ENCODE results near the gene KRTAP10-7.

The KRTAP10-7 gene

DNA sequence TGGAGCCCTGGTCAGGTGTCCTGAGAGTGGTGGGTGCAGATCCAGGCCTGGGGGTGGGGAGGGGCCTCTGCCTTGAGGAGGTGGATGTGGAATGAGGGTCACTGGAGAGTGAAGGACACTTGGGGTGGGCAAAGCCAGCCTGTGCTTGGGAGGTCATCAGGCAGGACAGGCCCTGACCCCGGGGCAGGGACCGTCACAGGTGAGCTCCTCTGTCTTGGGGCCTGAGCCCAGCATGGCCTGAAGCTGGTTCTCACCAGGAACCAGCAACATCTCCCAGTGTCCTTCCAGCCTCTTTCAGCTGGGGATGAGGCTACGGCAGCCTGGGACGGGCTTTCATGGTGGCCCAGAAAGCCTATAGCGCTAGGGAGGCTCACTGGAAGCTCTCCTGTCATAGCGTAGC lies 48.3 kb upstream of the KRTAP10-7 start:
- H2AFZ ChIP-seq (ENCODE audit: low read length), result no peak overlapping the region
- H3F3A ChIP-seq (ENCODE audit: insufficient read depth, low read length), result no peaks in the 10 kb centered on the region
- H3K4me1 ChIP-seq (ENCODE audit: low read length), result no peaks in the 10 kb centered on the region
- H3K9ac ChIP-seq (ENCODE audit: low read length), result no peak overlapping the region
- no peaks in the 10 kb centered on the region for H3K9me3 ChIP-seq (replicated peaks; ENCODE audit: insufficient read depth, low read length)
- H4K20me1 ChIP-seq (ENCODE audit: insufficient read depth, low read length), result no peaks in the 10 kb centered on the region
- H3K27ac ChIP-seq (ENCODE audit: low read length), result no peak overlapping the region
- no peak for DNase-seq
- TF ChIP-seq, protein P1, sequence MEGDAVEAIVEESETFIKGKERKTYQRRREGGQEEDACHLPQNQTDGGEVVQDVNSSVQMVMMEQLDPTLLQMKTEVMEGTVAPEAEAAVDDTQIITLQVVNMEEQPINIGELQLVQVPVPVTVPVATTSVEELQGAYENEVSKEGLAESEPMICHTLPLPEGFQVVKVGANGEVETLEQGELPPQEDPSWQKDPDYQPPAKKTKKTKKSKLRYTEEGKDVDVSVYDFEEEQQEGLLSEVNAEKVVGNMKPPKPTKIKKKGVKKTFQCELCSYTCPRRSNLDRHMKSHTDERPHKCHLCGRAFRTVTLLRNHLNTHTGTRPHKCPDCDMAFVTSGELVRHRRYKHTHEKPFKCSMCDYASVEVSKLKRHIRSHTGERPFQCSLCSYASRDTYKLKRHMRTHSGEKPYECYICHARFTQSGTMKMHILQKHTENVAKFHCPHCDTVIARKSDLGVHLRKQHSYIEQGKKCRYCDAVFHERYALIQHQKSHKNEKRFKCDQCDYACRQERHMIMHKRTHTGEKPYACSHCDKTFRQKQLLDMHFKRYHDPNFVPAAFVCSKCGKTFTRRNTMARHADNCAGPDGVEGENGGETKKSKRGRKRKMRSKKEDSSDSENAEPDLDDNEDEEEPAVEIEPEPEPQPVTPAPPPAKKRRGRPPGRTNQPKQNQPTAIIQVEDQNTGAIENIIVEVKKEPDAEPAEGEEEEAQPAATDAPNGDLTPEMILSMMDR (IDR thresholded peaks at IDR 0.05; ENCODE audit: low read length), result no peak
- TF ChIP-seq EZH2phosphoT487 (IDR thresholded peaks at IDR 0.05; ENCODE audit: low read length), result no peak
- no peak for TF ChIP-seq EZH2 (optimal IDR thresholded peaks at IDR 0.05; ENCODE audit: low read depth, low read length)
- H3K79me2 ChIP-seq (ENCODE audit: low read length), result no peaks in the 10 kb centered on the region
- H3K9me2 ChIP-seq (replicated peaks; ENCODE audit: insufficient read depth, low read length), result no peaks in the 10 kb centered on the region
- peaks cover 98% of the 10 kb centered on the region for H3K27me3 ChIP-seq (replicated peaks; ENCODE audit: insufficient read depth, low read length)
- H3K4me2 ChIP-seq (ENCODE audit: low read depth, low read length), result no peak overlapping the region
- H3K36me3 ChIP-seq (replicated peaks; ENCODE audit: insufficient read depth, low read length), result no peaks in the 10 kb centered on the region
- H3K4me3 ChIP-seq (ENCODE audit: low read length), result no peak overlapping the region

DNA sequence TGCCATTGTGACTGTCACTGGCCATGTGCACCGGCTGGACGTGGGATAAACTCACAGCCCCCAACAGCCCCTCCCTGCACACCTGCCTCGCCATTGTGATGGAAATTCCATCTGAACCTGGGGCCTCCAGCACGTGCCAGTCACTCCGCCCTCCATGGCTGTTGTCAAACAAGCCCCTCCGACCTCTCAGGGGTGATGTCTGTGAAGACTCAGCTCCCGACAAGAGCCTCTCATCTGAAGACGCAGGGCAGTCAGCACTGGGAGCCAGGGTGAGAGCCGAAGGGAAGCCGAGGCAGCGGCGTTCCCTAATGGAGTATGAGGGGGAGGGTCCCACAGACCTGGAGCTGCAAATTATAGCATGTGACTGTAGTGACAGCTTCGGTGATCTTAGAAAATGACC lies 47.7 kb upstream of the KRTAP10-7 start:
- Histone ChIP-seq H3K4me3 (ENCODE audit: low read length) (no peak overlapping the region), H3K36me3 (replicated peaks; ENCODE audit: insufficient read depth, low read length) (no peaks in the 10 kb centered on the region), H3K9me2 (replicated peaks; ENCODE audit: insufficient read depth, low read length) (no peaks in the 10 kb centered on the region), H3K4me2 (ENCODE audit: low read depth, low read length) (no peak overlapping the region), H3K79me2 (ENCODE audit: low read length) (no peaks in the 10 kb centered on the region), H3K9me3 (replicated peaks; ENCODE audit: insufficient read depth, low read length) (no peaks in the 10 kb centered on the region), H2AFZ (ENCODE audit: low read length) (no peak overlapping the region), H3K27me3 (replicated peaks; ENCODE audit: insufficient read depth, low read length) (peaks cover 98% of the 10 kb centered on the region), H3K4me1 (ENCODE audit: low read length) (no peaks in the 10 kb centered on the region), H3K27ac (ENCODE audit: low read length) (no peak overlapping the region), H3F3A (ENCODE audit: insufficient read depth, low read length) (no peaks in the 10 kb centered on the region), H3K9ac (ENCODE audit: low read length) (no peak overlapping the region), H4K20me1 (ENCODE audit: insufficient read depth, low read length) (no peaks in the 10 kb centered on the region)
- DNase-seq, result no peak
- no peak for TF ChIP-seq EZH2phosphoT487 (IDR thresholded peaks at IDR 0.05; ENCODE audit: low read length)
- peak; percentile 46 for TF ChIP-seq EZH2 (optimal IDR thresholded peaks at IDR 0.05; ENCODE audit: low read depth, low read length)

DNA sequence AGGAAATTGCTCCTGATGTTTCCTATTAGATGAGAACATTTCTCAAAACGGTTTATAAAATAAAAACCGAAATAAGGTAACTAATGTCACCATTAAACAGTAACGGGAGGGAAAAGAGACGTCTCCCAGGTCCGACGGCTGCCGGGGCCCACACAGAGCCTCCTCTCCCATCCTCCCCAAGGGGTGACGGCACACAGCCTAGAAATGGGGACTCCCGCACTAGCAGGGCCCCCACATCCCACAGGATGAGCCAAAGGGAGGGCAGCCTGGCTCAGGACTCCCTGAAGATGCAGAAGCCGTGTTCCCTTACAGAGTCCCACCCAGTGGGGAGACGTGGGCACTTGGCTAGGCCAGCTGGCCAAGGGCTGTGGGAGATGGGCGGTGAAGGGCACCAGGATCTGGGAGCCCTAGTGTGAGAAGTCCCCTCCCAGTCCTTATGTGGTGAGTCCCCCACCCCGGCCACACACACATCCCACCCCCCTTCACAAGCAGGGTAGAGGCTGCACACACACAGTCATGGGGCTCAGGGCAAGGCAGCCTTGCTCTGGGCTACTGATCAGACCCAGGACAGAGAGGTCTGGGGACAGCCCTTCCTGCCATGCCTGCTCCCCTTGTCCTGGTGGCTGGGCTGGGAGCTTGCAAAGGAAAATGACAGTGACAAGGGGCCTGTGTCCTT lies 45.1 kb upstream of the KRTAP10-7 start:
- DNase-seq, result no peak
- Histone ChIP-seq H3K27me3 (replicated peaks; ENCODE audit: insufficient read depth, low read length) (peaks cover 98% of the 10 kb centered on the region), H3F3A (ENCODE audit: insufficient read depth, low read length) (no peaks in the 10 kb centered on the region), H3K36me3 (replicated peaks; ENCODE audit: insufficient read depth, low read length) (no peaks in the 10 kb centered on the region), H3K4me3 (ENCODE audit: low read length) (no peak overlapping the region), H3K9me2 (replicated peaks; ENCODE audit: insufficient read depth, low read length) (no peaks in the 10 kb centered on the region), H3K4me2 (ENCODE audit: low read depth, low read length) (no peak overlapping the region), H2AFZ (ENCODE audit: low read length) (no peak overlapping the region), H3K9me3 (replicated peaks; ENCODE audit: insufficient read depth, low read length) (no peaks in the 10 kb centered on the region), H3K4me1 (ENCODE audit: low read length) (no peaks in the 10 kb centered on the region), H4K20me1 (ENCODE audit: insufficient read depth, low read length) (no peaks in the 10 kb centered on the region), H3K27ac (ENCODE audit: low read length) (no peak overlapping the region), H3K79me2 (ENCODE audit: low read length) (no peaks in the 10 kb centered on the region), H3K9ac (ENCODE audit: low read length) (no peak overlapping the region)
- no peak for TF ChIP-seq EZH2 (optimal IDR thresholded peaks at IDR 0.05; ENCODE audit: low read depth, low read length)
- TF ChIP-seq, protein P1 (IDR thresholded peaks at IDR 0.05; ENCODE audit: low read length), result no peak
- TF ChIP-seq EZH2phosphoT487 (IDR thresholded peaks at IDR 0.05; ENCODE audit: low read length), result no peak

DNA sequence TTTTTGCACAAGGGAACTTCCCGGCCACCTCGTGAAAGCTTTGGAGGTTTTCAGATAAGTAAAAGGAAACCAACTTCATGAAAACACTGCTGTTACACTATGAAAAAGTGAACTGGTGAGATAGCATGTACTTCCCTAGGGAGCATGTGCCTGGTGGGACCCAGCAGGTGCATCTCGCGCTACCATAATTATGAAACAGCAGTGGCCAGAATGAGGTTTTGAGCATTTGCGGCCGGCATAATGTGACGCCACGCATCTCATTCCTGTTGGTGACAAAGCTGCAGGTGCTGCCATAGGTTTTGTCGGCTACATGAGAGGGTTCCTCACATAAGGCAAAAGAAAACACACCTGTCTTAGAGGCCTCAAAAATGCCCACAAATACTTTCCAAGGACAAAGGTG lies 43.5 kb upstream of the KRTAP10-7 start:
- no peak overlapping the region for H3K9ac ChIP-seq (ENCODE audit: low read length)
- H2AFZ ChIP-seq (ENCODE audit: low read length), result no peak overlapping the region
- no peak for DNase-seq
- no peaks in the 10 kb centered on the region for H3K9me2 ChIP-seq (replicated peaks; ENCODE audit: insufficient read depth, low read length)
- no peak overlapping the region for H3K27ac ChIP-seq (ENCODE audit: low read length)
- H3K4me3 ChIP-seq (ENCODE audit: low read length), result no peak overlapping the region
- peak; percentile 75 for TF ChIP-seq EZH2 (optimal IDR thresholded peaks at IDR 0.05; ENCODE audit: low read depth, low read length)
- no peak for TF ChIP-seq EZH2phosphoT487 (IDR thresholded peaks at IDR 0.05; ENCODE audit: low read length)
- H3K9me3 ChIP-seq (replicated peaks; ENCODE audit: insufficient read depth, low read length), result no peaks in the 10 kb centered on the region
- peaks cover 93% of the 10 kb centered on the region for H3K27me3 ChIP-seq (replicated peaks; ENCODE audit: insufficient read depth, low read length)
- no peak overlapping the region for H3K4me2 ChIP-seq (ENCODE audit: low read depth, low read length)
- no peaks in the 10 kb centered on the region for H3K79me2 ChIP-seq (ENCODE audit: low read length)
- no peaks in the 10 kb centered on the region for H4K20me1 ChIP-seq (ENCODE audit: insufficient read depth, low read length)
- no peaks in the 10 kb centered on the region for H3F3A ChIP-seq (ENCODE audit: insufficient read depth, low read length)
- no peaks in the 10 kb centered on the region for H3K36me3 ChIP-seq (replicated peaks; ENCODE audit: insufficient read depth, low read length)
- no peaks in the 10 kb centered on the region for H3K4me1 ChIP-seq (ENCODE audit: low read length)
